Neural cell (in vitro differentiated cells): ENCODE results near the gene KRT82.
"Not testable (repeated sequence)": the region's sequence is repeated elsewhere in the genome, so short reads cannot be mapped to it uniquely, and the experiment has no call there.

Experiments
- CTCF ChIP-seq: fragments of 450-650 bp; IDR thresholded peaks from 2 replicates; pipeline ENCODE4 v1.5.1; 2014; ENCODE audit warnings: antibody characterized with exemption, mild to moderate bottlenecking, moderate library complexity; ENCODE audit not compliant: poor library complexity, severe bottlenecking
- SMC3 ChIP-seq: fragments of 450-650 bp; conservative IDR thresholded peaks from 2 replicates; pipeline ENCODE4 v1.6.1; 2014; ENCODE audit warnings: antibody characterized with exemption, mild to moderate bottlenecking, moderate library complexity; ENCODE audit not compliant: poor library complexity

- not testable (repeated sequence) for TF ChIP-seq CTCF, SMC3
Measured at GRCh38 chr12:52345041-52345440, 61.1 kb downstream of the KRT82 start.
